HG03064 (cell line): Measurements from ENCODE around the gene NDST3.

Experiments
- ATAC-seq: cut with Tn5 transposase; IDR thresholded peaks from one replicate; pipeline ENCODE4 v1.9.1; 2021; ENCODE audit warnings: low read depth; ENCODE audit not compliant: unreplicated experiment

Gene NDST3

DNA sequence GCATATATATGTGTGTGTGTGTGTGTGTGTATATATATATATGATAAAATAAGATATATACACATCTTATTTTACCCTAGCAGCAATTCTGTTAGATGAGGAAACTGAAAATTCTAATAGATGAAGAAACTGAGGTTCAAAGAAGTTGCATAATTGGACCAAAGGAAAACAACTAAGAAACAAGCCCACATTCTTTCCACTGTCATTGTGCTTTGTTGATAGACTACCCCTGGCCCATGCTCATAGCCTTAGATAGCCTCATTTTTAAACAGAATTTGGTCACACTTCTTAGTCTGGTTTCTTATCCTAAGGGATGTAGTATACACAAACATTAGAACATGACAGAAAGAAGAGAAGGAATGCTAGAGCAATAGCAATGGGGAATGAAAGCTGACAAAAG lies 138.8 kb downstream of the NDST3 start:
- no peak for ATAC-seq

GRCh38 chr4:118173956-118174725 lies 139.9 kb downstream of the NDST3 start:
- no peak for ATAC-seq

DNA sequence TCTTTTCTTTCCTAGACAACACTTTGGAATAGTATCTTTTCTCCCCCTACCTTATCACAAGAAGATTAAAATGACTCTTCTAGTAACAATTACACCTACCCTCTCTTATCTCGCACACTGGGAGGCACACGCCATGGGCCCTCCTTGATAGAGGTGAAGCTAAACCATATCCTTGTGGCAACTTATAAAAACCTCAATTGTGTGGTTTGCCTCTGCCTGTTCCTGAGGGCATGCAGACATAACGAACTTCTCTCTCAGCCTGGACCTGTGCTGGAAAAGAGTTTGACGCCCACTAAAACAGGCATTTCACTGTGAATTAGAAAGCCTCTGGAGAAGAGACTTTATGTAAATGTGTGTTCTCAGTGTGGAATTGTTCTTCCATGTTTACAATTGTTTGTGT lies 141.2 kb downstream of the NDST3 start:
- no peak for ATAC-seq

- no peak for ATAC-seq
Measured at GRCh38 chr4:118177126-118177525, 142.8 kb downstream of the NDST3 start.

DNA sequence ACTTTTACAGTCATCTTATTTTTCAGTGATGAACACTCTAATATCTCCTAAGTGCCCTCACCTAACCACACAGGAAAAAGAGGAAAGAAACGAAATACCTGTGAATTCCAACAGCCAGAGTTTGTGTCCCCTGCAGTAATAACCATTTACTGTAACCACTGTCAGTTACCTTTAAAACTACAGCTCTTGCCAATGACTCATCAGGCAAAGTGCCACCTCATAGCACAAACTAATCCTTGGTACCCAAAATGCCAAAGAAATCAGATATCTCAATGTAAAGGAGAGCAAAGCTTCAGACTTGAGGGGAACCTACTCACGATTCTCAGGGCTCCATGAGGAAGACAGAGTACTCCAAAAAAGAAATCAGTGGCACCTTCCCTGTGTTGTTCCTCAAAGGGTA lies 146.5 kb downstream of the NDST3 start:
- no peak for ATAC-seq

DNA sequence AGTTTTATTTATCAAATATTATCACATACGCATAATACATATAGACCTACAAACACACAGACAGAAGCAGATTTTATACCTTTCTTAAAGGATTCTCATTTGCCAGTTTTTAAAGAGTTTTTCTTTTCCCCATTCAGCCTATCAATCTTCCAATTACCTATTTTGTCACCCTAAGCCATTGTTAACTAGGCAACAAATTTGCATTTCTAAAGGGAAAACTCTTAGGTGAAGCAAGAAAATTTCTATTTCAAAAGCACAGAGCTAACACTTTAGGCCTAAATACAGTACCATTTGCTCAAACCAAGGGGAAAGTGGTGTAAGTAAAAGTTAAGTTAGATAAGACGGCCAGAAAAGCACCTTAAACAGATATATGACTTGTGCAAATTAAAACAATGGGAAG lies 156.6 kb downstream of the NDST3 start:
- ATAC-seq = no peak

GRCh38 chr4:118193421-118193820 lies 159.1 kb downstream of the NDST3 start:
- ATAC-seq = no peak

DNA sequence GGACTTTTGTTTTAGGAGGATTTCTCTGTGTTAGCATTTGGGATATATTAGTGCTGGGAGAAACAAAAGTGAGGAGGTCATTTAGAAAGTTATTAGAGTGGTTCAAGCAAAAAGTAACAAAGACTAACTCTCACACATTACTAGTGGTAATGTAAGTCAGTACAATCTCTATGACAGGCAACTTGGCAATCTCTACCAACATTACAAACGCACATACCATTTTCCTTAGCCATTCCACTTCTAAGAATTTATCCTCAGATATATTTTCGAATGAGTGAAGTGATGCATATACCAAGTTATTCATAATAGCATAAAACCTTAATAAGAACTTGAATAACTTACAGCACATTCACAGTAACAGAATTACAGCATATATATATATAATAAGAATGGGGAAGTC lies 172.3 kb downstream of the NDST3 start:
- no peak for ATAC-seq

DNA sequence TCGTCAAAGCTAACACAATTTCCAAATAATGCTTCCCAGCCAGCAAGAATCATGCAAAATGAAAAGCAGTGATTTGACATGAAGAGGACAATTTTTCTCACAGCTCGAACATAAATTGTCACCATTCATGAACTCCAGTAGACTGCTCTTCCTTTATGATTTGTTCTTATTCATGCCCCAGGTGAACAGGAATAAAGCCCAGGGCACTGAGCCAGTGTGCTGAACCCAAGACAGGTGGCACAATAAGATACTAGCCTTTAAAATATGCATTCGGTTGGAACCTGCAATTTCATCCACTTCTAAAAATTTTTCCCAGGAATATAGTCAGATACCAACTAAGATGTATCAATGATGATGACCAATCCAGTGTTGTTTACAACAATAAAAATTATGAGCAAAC lies 178.8 kb downstream of the NDST3 start:
- no peak for ATAC-seq

DNA sequence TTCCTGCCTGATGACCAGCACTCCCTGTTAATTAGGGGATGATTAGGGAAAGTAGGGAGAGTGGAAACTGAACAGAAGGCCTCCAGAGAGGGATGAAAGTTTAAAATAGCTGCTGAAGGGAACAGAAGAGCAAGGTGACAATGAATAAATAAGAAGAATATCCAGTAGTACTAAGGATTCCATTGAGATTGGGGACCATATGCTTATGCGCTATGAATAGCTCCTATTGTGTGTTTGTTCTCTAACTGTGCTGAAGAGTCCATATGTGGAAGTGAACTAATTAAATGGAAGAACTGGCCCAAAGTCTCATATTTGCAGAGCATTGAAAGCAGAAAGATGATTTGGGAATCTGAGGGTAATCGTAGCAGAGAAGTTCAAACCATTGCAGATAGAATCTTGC lies 181.5 kb downstream of the NDST3 start:
- no peak for ATAC-seq

- no peak for ATAC-seq
Measured at GRCh38 chr4:118221227-118221800, 187.0 kb downstream of the NDST3 start.

DNA sequence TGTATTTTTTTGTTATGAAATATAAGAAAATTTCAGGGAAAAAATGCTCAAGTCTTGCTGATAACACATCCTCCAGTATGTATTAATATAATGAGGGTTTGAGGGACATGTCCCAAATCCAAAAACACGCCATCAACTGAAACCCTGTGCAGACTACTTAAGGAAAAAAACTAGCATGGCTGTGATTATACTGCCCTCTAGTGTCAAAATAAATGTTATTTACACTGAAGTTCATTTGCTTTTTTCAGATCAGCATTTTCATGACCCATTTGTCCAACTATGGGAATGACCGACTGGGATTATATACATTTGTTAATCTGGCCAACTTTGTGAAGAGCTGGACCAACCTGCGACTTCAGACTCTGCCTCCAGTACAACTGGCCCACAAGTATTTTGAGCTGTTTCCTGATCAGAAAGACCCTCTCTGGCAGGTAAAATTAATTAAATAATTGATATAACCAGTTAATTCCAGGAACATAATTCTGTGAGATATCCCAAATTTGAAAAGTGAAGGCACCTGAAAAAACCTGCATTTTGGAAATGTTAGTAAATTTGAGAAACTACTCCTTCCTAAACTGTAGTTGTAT lies 190.1 kb downstream of the NDST3 start:
- ATAC-seq = no peak

DNA sequence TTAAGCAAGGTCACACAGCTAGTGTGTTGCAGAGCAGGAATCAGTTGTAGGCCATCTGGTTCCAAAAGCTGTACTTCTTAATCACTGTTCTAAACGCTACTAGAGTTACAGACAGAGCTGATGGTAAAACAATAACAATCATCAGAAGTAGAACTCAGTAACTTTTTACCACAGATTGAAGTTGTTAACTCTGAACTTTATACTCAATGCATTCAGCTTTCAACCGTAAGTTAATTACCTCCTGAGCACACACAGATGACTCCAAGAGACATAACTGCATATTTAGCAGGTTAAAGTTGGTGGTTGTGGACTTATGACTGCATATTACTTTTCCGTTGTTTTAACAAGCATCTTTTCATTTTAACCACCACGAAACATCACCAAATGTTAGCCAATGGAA lies 191.2 kb downstream of the NDST3 start:
- ATAC-seq = no peak

DNA sequence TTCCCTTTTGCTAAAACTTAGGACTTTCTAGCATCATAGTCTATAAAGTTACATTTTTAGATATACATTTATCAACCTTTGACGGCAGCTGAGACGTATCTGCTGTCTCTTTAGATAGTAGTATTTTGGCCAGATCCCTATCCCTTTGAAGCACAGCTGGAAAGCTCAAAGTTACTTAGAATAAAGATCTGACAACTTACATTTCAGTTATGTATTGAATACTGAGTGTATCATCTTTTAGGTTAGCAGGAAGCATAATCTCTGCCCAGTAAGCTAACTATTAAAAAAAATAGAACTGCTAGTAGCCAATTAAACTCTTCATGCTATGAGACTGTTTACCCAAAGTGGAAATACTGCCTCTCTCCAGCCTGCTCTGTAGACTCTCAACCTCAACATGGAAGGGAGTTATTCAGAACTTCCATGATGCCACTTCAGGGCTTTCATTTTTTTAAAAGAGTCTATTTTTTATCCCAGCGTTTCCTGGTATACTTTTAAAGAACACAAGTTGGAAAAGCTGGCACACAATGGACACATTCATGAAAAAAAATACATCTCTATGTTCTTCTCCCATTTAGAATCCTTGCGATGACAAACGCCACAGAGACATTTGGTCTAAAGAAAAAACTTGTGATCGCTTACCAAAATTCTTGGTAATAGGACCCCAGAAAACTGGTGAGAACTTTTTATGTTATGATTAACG lies 192.2 kb downstream of the NDST3 start:
- ATAC-seq = no peak

DNA sequence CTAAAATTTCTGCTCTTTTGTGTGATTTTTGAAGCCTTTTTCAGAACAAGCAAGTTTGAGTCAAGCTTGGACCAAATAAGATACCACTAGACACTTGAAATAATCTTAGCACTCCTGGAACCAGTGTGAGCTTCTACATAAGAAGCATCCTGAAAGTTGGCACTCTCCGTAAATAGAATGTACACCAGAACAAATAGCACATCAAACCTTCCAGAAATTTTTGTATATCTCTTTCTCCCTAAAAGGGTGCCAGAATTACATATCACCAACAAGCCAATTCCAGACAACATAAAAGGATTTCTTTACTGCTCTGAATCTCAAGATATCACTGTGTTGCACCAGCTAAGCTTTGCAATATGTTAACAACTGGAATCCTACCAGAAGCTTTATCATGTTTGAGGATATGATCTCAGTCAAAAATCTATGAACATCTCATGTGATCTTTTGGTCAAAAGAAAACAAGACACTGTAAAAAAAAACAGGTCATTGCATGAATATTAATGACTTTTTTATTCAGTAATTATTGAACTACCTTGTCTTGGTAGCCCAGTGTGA lies 201.4 kb downstream of the NDST3 start:
- ATAC-seq = no peak

GRCh38 chr4:118237531-118237930 lies 203.2 kb downstream of the NDST3 start:
- ATAC-seq = no peak

DNA sequence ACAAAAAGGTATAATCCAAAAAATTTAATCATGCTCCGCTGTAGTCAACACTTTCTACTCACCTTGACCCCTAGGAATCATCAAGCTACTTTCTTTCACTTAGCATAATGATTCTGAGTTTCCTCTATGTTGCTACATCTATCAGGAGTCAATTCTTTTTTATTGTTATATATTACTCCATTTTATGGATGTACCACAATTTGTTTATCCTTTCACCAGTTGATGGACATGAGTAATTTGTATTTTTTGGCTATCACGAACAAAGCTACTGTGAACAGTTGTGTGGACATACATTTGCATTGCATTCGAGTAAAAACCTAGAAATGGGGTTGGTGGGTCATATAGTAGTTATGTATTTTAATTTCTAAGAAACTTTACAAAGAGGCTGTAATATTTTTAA lies 215.6 kb downstream of the NDST3 start:
- ATAC-seq = no peak

GRCh38 chr4:118254368-118254767 lies 220.1 kb downstream of the NDST3 start:
- no peak for ATAC-seq

GRCh38 chr4:118259111-118259510 lies 224.8 kb downstream of the NDST3 start:
- no peak for ATAC-seq

GRCh38 chr4:118260309-118260708 lies 226.0 kb downstream of the NDST3 start:
- no peak for ATAC-seq

- no peak for ATAC-seq
Measured at GRCh38 chr4:118264096-118264495, 229.8 kb downstream of the NDST3 start.
